ENCODE data around the gene FAM219A.

DNA sequence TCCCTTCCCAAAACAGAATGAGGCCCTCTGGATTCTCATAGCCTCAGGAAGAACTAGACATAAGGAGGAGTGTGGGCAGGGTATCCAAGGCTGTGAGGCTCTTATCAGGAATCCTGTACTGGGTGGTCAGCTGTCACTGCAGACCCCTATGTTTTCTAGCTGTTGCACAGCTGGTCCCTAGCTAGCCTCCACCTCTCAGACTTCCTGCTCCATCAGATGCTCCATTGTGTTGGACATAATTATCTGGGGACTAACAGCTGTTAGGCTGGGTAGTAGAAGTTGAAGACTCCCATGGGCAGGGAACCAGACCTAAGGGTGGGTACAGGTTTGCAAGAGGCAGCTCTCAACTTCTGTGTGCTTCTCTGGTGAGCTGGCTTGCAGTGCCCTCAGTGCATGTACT, 18.4 kb downstream of the FAM219A start:
- TF ChIP-seq, protein P1, sequence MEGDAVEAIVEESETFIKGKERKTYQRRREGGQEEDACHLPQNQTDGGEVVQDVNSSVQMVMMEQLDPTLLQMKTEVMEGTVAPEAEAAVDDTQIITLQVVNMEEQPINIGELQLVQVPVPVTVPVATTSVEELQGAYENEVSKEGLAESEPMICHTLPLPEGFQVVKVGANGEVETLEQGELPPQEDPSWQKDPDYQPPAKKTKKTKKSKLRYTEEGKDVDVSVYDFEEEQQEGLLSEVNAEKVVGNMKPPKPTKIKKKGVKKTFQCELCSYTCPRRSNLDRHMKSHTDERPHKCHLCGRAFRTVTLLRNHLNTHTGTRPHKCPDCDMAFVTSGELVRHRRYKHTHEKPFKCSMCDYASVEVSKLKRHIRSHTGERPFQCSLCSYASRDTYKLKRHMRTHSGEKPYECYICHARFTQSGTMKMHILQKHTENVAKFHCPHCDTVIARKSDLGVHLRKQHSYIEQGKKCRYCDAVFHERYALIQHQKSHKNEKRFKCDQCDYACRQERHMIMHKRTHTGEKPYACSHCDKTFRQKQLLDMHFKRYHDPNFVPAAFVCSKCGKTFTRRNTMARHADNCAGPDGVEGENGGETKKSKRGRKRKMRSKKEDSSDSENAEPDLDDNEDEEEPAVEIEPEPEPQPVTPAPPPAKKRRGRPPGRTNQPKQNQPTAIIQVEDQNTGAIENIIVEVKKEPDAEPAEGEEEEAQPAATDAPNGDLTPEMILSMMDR (IDR thresholded peaks at IDR 0.05; ENCODE audit: poor library complexity), result no peak
- TF ChIP-seq EZH2phosphoT487 (IDR thresholded peaks at IDR 0.05; ENCODE audit: low read depth, severe bottlenecking, unreplicated experiment) (no peak), EZH2 (IDR thresholded peaks at IDR 0.05; ENCODE audit: borderline replicate concordance) (no peak)

Data from hepatocyte (in vitro differentiated cells).